A673 (cell line): ENCODE data around the gene TBC1D9. TPM values are rescaled to one million over a fixed set of nuclear protein-coding genes. Genes with fewer than 3 reads are reported as not detected.

ENCODE experiments used
- BruUV-seq: library from RNA; stranded (reverse); fragments of 400-500 nt; replicated peaks from 2 replicates; lab custom pipeline; 2021; lab: Mats Ljungman, UMichigan
- CTCF ChIA-PET: fragments of 300-600 bp; sonication (Branson Sonifier 250); formaldehyde crosslinking; loops from one replicate; lab custom pipeline; 2022; ENCODE audit warnings: antibody characterized with exemption; lab: Charles Lee
- POLR2A ChIA-PET: fragments of 300-600 bp; sonication (Branson Sonifier 250); formaldehyde crosslinking; loops from one replicate; lab custom pipeline; 2022; ENCODE audit warnings: antibody characterized with exemption; ENCODE audit not compliant: low non-redundant PET; lab: Charles Lee
- DNase-seq: peaks from one replicate; pipeline ENCODE4 v3.0.0-alpha.2; 2015; ENCODE audit warnings: low spot score
- H3K27ac ChIP-seq: fragments of 200-600 bp; sonication (generic); 2 replicates; pipeline ENCODE4 v1.5.1; 2016; ENCODE audit warnings: mixed run types, low read depth, mild to moderate bottlenecking, mixed read lengths, antibody characterized with exemption, low read length; ENCODE audit not compliant: poor library complexity, severe bottlenecking
- H3K27me3 ChIP-seq: fragments of 200-600 bp; sonication (generic); replicated peaks from 2 replicates; pipeline ENCODE4 v1.6.1; 2017; ENCODE audit warnings: mixed run types, low read depth, mild to moderate bottlenecking, mixed read lengths, antibody characterized with exemption, low read length; ENCODE audit not compliant: insufficient read depth, poor library complexity
- H3K36me3 ChIP-seq: fragments of 200-600 bp; sonication (generic); 2 replicates; pipeline ENCODE4 v1.6.1; 2016; ENCODE audit warnings: mixed run types, mild to moderate bottlenecking, mixed read lengths, antibody characterized with exemption, low read length; ENCODE audit not compliant: insufficient read depth, poor library complexity, severe bottlenecking
- H3K4me1 ChIP-seq: fragments of 200-600 bp; sonication (generic); 2 replicates; pipeline ENCODE4 v1.6.1; 2017; ENCODE audit warnings: mixed run types, mild to moderate bottlenecking, mixed read lengths, antibody characterized with exemption, low read length; ENCODE audit not compliant: insufficient read depth, poor library complexity, severe bottlenecking
- H3K4me3 ChIP-seq: fragments of 200-600 bp; sonication (generic); 2 replicates; pipeline ENCODE4 v1.5.1; 2016; ENCODE audit warnings: low read depth, mixed run types, mild to moderate bottlenecking, mixed read lengths, low read length; ENCODE audit not compliant: poor library complexity, severe bottlenecking
- H3K9me3 ChIP-seq: fragments of 200-600 bp; sonication (generic); 2 replicates; pipeline ENCODE4 v1.6.1; 2016; ENCODE audit warnings: mixed run types, low read depth, mild to moderate bottlenecking, mixed read lengths, antibody characterized with exemption, low read length; ENCODE audit not compliant: poor library complexity, severe bottlenecking
- CTCF ChIP-seq: fragments of 300-800, 200-600 bp; sonication (generic); conservative IDR thresholded peaks from 2 replicates; pipeline ENCODE4 v1.5.1; 2017; ENCODE audit warnings: low read depth, mild to moderate bottlenecking, antibody characterized with exemption, low read length, moderate library complexity, mixed read lengths
- EZH2 ChIP-seq: fragments of 200-600 bp; sonication (generic); IDR thresholded peaks from 2 replicates; pipeline ENCODE4 v1.6.1; 2017; ENCODE audit warnings: borderline replicate concordance, low read depth, mild to moderate bottlenecking, mixed read lengths, antibody characterized with exemption, low read length; ENCODE audit not compliant: poor library complexity, severe bottlenecking
- intact Hi-C: fragments of 100-400 bp; cut with micrococcal nuclease; formaldehyde crosslinking; loops from one replicate; pipeline ENCODE4 v1.10.0; 2022; ENCODE audit not compliant: unreplicated experiment
- total RNA-seq: library from RNA; stranded (reverse); gene quantifications from 2 replicates; pipeline ENCODE4 v1.2.3, GENCODE V29; 2021

The TBC1D9 gene
- total RNA-seq, 1 experiment from 2014 or later = 22.4 TPM

- H3K4me1 ChIP-seq = no peaks in the 10 kb centered on the region
- POLR2A ChIA-PET = no interaction called here
- intact Hi-C loops = no loop called here
- no peak overlapping the region for H3K4me3 ChIP-seq
- no TSS peak for BruUV-seq
- H3K27ac ChIP-seq = no peak overlapping the region
- no peak for DNase-seq
- H3K36me3 ChIP-seq = no peaks in the 10 kb centered on the region
- TF ChIP-seq EZH2 = no peak
- no peak for TF ChIP-seq CTCF
- H3K27me3 ChIP-seq = no peaks in the 10 kb centered on the region
- CTCF ChIA-PET = no interaction called here
- no peaks in the 10 kb centered on the region for H3K9me3 ChIP-seq
These were observed 51.2 kb downstream of the TBC1D9 start for GRCh38 chr4:140704964-140705363.

- no peak overlapping the region for H3K27ac ChIP-seq
- DNase-seq = no peak
- no peaks in the 10 kb centered on the region for H3K36me3 ChIP-seq
- H3K27me3 ChIP-seq = no peaks in the 10 kb centered on the region
- intact Hi-C loops = no loop called here
- TF ChIP-seq CTCF (no peak), EZH2 (no peak)
- no peaks in the 10 kb centered on the region for H3K9me3 ChIP-seq
- no peaks in the 10 kb centered on the region for H3K4me1 ChIP-seq
- BruUV-seq = no TSS peak
- H3K4me3 ChIP-seq = no peak overlapping the region
- ChIA-PET POLR2A (no interaction called here), CTCF (no interaction called here)
These were observed 51.7 kb downstream of the TBC1D9 start for GRCh38 chr4:140704392-140704960.

- no peak overlapping the region for H3K27ac ChIP-seq
- CTCF ChIA-PET = no interaction called here
- H3K9me3 ChIP-seq = no peaks in the 10 kb centered on the region
- intact Hi-C loops = no loop called here
- no peak overlapping the region for H3K4me3 ChIP-seq
- POLR2A ChIA-PET = no interaction called here
- no peaks in the 10 kb centered on the region for H3K4me1 ChIP-seq
- no peak for TF ChIP-seq CTCF
- no peak for TF ChIP-seq EZH2
- no peaks in the 10 kb centered on the region for H3K36me3 ChIP-seq
- no peaks in the 10 kb centered on the region for H3K27me3 ChIP-seq
- BruUV-seq = no TSS peak
- no peak for DNase-seq
These were observed 52.7 kb downstream of the TBC1D9 start for GRCh38 chr4:140703463-140703862.
